Activated CD4-positive, alpha-beta memory T cell treated with anti-CD3 and anti-CD28 coated beads for 36 hours (primary cell): Measurements from ENCODE around the gene DHX30. TPM values are rescaled to one million over a fixed set of nuclear protein-coding genes. Genes with fewer than 3 reads are reported as not detected.

ENCODE experiments used
- CTCF ChIA-PET: fragments of 350-600 bp; sonication (Branson Sonifier 250); formaldehyde crosslinking; loops from one replicate; lab custom pipeline; 2021; ENCODE audit warnings: antibody characterized with exemption, inconsistent platforms; lab: Charles Lee
- POLR2A ChIA-PET: fragments of 350-600 bp; sonication (Branson Sonifier 250); formaldehyde crosslinking; loops from one replicate; lab custom pipeline; 2021; ENCODE audit warnings: antibody characterized with exemption; lab: Charles Lee
- DNase-seq: peaks from one replicate; pipeline ENCODE4 v3.0.0-alpha.2; 2020
- H3K27ac Mint-ChIP-seq: one replicate; pipeline ENCODE4 v1.8.0; 2021; ENCODE audit warnings: mixed read lengths
- H3K27me3 Mint-ChIP-seq: one replicate; pipeline ENCODE4 v1.8.0; 2021; ENCODE audit warnings: mixed read lengths
- H3K36me3 Mint-ChIP-seq: one replicate; pipeline ENCODE4 v1.8.0; 2021; ENCODE audit warnings: mixed read lengths
- H3K4me1 Mint-ChIP-seq: one replicate; pipeline ENCODE4 v1.8.0; 2021; ENCODE audit warnings: low read depth, mixed read lengths
- H3K4me3 Mint-ChIP-seq: one replicate; pipeline ENCODE4 v1.8.0; 2021; ENCODE audit warnings: mild to moderate bottlenecking, mixed read lengths
- H3K9me3 Mint-ChIP-seq: one replicate; pipeline ENCODE4 v1.8.0; 2021; ENCODE audit warnings: mixed read lengths
- intact Hi-C: fragments of 100-400 bp; cut with micrococcal nuclease; formaldehyde crosslinking; loops from one replicate; pipeline ENCODE4 v1.15.1; 2023
- microRNA-seq: library from miRNA; unstranded; fragments of <30 nt; microRNA quantifications from one replicate; pipeline ENCODE4 v1.2.0, GENCODE V29; 2022; ENCODE audit warnings: borderline number of aligned reads, borderline microRNAs expressed, borderline replicate concordance
- total RNA-seq, 2 experiments: library from RNA; stranded (reverse); gene quantifications; one replicate each; pipeline ENCODE4 v1.2.3, GENCODE V29; 2021

The DHX30 gene
- total RNA-seq, 2 experiments from 2014 or later, result 76.7 to 77.5 TPM

DNA sequence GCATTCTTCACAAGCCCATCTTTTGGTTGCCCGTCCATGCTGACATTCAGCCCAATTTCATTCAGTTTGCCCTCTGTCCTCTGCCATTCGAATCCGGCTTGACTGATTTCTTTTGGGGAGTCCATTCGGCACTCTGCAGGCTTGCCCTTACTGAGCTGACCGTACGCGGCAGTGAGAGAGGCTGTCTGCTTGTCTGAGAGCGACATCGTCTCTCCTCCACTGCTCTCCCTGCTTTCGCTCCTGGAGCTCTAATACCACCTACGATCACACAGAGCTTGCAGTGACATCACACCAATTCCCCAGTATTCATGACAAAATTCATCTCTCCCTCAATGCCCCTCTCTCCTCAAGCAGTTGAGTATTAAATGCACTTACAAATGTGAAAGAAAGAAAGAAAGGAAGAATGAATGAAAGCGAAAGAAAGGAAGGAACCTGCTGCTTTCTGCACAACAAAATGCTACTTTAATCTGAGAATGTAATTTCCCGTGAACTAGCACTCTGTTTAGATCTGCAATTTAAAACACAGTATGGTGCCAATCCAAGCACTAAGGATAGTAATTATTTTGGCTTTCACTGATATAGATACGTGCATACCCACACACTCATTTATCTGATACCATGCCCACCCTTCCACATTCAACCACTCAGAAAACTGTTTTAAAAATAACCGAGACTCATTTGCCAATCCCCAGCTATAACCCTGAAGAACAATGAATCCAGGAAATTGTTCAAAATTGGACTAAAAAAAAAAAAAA, 89.5 kb downstream of the DHX30 start:
- peaks cover 8% of the 10 kb centered on the region for H3K36me3 Mint-ChIP-seq
- no peak overlapping the region for H3K27ac Mint-ChIP-seq
- no peaks in the 10 kb centered on the region for H3K4me1 Mint-ChIP-seq
- CTCF ChIA-PET, result interaction anchor here (0.6 to 0.9 kb wide), 3 partner anchors 98 to 232 kb away, joined by 3 read pairs; no protein-coding TSS in a partner anchor
- intact Hi-C loops, result no loop called here
- no peak for DNase-seq
- POLR2A ChIA-PET, result no interaction called here
- no peaks in the 10 kb centered on the region for H3K9me3 Mint-ChIP-seq
- H3K4me3 Mint-ChIP-seq, result no peak overlapping the region
- H3K27me3 Mint-ChIP-seq, result no peaks in the 10 kb centered on the region

DNA sequence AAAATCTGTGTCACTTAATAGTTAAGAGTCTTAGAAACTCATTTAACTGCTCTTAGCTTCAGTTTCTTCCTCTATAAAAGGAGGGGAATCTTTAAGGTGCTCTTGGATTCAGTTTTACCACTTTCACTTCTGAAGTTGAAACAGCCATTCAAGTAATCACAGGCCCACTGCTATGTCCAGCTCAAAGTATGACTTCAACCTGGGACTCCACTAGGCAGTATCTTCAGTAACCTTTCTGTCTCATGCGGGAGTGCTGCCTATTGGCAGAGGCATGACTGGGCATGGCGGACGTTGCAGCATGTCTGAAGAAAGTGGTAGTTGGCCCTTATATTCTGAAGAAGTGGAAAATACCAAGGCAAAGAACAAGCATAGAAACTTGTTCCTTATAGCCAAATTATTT, 92.3 kb downstream of the DHX30 start:
- H3K36me3 Mint-ChIP-seq, result peaks cover 8% of the 10 kb centered on the region
- intact Hi-C loops, result no loop called here
- no peak overlapping the region for H3K27ac Mint-ChIP-seq
- H3K4me1 Mint-ChIP-seq, result peaks cover 3% of the 10 kb centered on the region
- no peaks in the 10 kb centered on the region for H3K27me3 Mint-ChIP-seq
- DNase-seq, result no peak
- ChIA-PET CTCF (no interaction called here), POLR2A (no interaction called here)
- no peak overlapping the region for H3K4me3 Mint-ChIP-seq
- no peaks in the 10 kb centered on the region for H3K9me3 Mint-ChIP-seq

DNA sequence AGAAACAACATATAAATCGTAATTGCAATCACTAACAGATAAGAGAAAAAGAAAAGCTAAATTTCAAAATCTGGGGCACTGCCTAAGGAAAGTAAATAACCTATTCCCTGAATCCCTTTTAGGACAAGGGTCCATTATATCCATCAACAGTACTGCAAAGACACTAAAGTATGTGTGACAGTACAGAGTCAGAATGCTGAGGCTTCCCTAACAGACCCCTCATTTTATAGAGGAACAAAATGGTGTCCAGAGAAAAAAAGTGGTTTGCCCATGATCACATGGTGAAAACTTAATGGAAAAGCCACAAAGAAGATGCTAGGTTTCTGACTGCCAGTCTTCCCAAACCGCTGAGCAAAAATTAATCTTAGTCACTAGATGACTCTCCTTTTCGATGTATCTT, 93.8 kb downstream of the DHX30 start:
- intact Hi-C loops, result no loop called here
- Mint-ChIP-seq H3K4me1 (peaks cover 3% of the 10 kb centered on the region), H3K9me3 (no peaks in the 10 kb centered on the region), H3K27ac (no peak overlapping the region), H3K4me3 (no peak overlapping the region), H3K27me3 (no peaks in the 10 kb centered on the region), H3K36me3 (peaks cover 2% of the 10 kb centered on the region)
- ChIA-PET POLR2A (no interaction called here), CTCF (no interaction called here)
- DNase-seq, result no peak

DNA sequence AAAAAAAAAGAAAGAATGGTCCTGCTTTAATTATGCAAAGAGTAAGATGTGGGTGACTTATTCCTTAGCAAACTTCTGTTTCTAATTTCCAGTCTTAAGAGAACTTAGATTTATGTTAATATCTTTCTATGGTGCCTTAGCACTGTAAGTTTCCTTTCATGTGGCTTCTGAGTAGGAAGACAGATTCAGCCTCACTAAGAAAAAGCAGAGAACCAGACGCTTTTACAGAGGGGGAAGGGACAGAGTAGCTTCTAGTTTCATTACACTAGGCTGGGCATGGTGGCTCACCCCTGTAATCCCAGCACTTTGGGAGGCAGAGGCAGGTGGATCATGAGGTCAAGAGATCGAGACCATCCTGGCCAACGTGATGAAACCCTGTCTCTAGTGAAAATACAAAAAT, 95.0 kb downstream of the DHX30 start:
- H3K4me1 Mint-ChIP-seq, result peaks cover 3% of the 10 kb centered on the region
- peaks cover 1% of the 10 kb centered on the region for H3K36me3 Mint-ChIP-seq
- H3K9me3 Mint-ChIP-seq, result no peaks in the 10 kb centered on the region
- H3K27ac Mint-ChIP-seq, result no peak overlapping the region
- ChIA-PET CTCF (no interaction called here), POLR2A (no interaction called here)
- no peak overlapping the region for H3K4me3 Mint-ChIP-seq
- intact Hi-C loops, result no loop called here
- DNase-seq, result no peak
- no peaks in the 10 kb centered on the region for H3K27me3 Mint-ChIP-seq

DNA sequence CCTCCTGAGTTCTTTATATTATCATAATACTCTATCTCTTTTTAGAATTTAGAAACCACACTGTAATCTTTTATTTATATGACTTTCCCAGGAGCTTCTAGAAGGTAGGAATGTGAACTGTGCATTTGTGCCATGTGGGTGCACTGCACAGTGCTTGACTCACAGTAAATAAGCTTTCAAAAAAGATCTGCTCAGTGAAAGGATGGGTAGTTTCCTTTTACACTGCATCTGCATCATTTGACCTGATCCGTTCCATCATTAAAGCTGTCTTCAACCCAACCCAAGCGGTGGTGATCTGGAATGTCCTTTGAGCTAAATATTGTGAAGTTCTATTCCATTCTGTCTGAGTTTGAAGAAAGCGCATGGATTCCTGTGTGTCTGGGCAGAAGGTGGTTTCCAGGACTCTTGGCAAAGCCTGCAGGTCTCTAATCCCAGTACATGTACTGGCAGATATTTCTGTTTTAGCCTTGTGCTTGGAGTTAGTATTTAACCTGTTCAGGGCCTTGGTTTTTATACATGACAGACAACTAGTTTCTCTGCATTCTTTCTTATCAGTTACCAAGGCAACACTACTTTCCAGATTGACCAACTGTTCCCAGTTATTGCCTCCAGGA, 96.7 kb downstream of the DHX30 start:
- intact Hi-C loops, result no loop called here
- CTCF ChIA-PET, result interaction anchor here (1.3 kb wide), 1 partner anchor 252 kb away, joined by 3 read pairs; no protein-coding TSS in a partner anchor

More for the DNA sequence above, 96.7 kb downstream of the DHX30 start:
- DNase-seq, result no peak
- H3K9me3 Mint-ChIP-seq, result no peaks in the 10 kb centered on the region
- H3K36me3 Mint-ChIP-seq, result peaks cover 2% of the 10 kb centered on the region
- H3K4me1 Mint-ChIP-seq, result peaks cover 3% of the 10 kb centered on the region
- POLR2A ChIA-PET, result no interaction called here
- no peaks in the 10 kb centered on the region for H3K27me3 Mint-ChIP-seq
- no peak overlapping the region for H3K4me3 Mint-ChIP-seq
- H3K27ac Mint-ChIP-seq, result no peak overlapping the region

Small RNA genes lying within 50 kb of the gene (microRNA-seq; reads per million reads assigned to microRNA genes)
- 82.9 reads per million, percentile 63 among the genes with 10 or more reads in this experiment for gene MIR1226

Other genes starting within 250 kb of the DHX30 start
- under 1 TPM; 0.29 to 0.41 TPM for gene CSPG5, start 224.3 kb upstream of the DHX30 start, total RNA-seq
- 10 to 100 TPM; 87.2 to 90.3 TPM for gene SMARCC1, start 21.2 kb upstream of the DHX30 start, total RNA-seq
- gene MAP4, start 213.3 kb downstream of the DHX30 start, total RNA-seq, result 100 to 1,000 TPM; 114 to 116 TPM